Mesenchymal stem cell (in vitro differentiated cells and primary cell): ENCODE measurements around the gene KPNA6.

Experiments used
- DNase-seq: peaks from one replicate; pipeline ENCODE4 v3.0.0-alpha.2; 2013
- H2AFZ ChIP-seq: one replicate; pipeline ENCODE4 v1.6.1; 2013; ENCODE audit warnings: low read depth, mild to moderate bottlenecking, control low read depth, inconsistent platforms, low read length, moderate library complexity
- H2AK5ac ChIP-seq: 2 replicates; pipeline ENCODE4 v1.6.1; 2013; ENCODE audit warnings: low read length, moderate library complexity, mild to moderate bottlenecking, inconsistent platforms; ENCODE audit not compliant: severe bottlenecking
- H2BK120ac ChIP-seq: one replicate; pipeline ENCODE4 v1.6.1; 2013; ENCODE audit warnings: low read depth, mild to moderate bottlenecking, inconsistent platforms, low read length, moderate library complexity
- H2BK12ac ChIP-seq, 2 experiments: one replicate each; pipeline ENCODE4 v1.6.1; 2013; ENCODE audit warnings: inconsistent platforms in 2 of 2, low read length in 2 of 2, mild to moderate bottlenecking in 2 of 2, moderate library complexity in 2 of 2, control low read depth in 1 of 2
- H2BK15ac ChIP-seq: one replicate; pipeline ENCODE4 v1.6.1; 2013; ENCODE audit warnings: mild to moderate bottlenecking, low read depth, inconsistent platforms; ENCODE audit not compliant: poor library complexity, severe bottlenecking
- H2BK5ac ChIP-seq: 2 replicates; pipeline ENCODE4 v1.6.1; 2013; ENCODE audit warnings: low read depth, mild to moderate bottlenecking, low read length, control low read depth, inconsistent platforms; ENCODE audit not compliant: poor library complexity, severe bottlenecking
- H3K14ac ChIP-seq, 2 experiments: one replicate each; pipeline ENCODE4 v1.6.1; 2013; ENCODE audit warnings: inconsistent platforms in 2 of 2, low read length in 2 of 2, control low read depth in 1 of 2, mild to moderate bottlenecking in 1 of 2, moderate library complexity in 1 of 2
- H3K18ac ChIP-seq, 2 experiments: one replicate each; pipeline ENCODE4 v1.6.1; 2013; ENCODE audit warnings: inconsistent platforms in 2 of 2, low read length in 2 of 2, control low read depth in 1 of 2, low read depth in 1 of 2, mild to moderate bottlenecking in 1 of 2
- H3K23ac ChIP-seq, 2 experiments: one replicate each; pipeline ENCODE4 v1.6.1; 2013; ENCODE audit warnings: inconsistent platforms in 2 of 2, low read length in 2 of 2, mild to moderate bottlenecking in 2 of 2, moderate library complexity in 2 of 2, control low read depth in 1 of 2
- H3K27ac ChIP-seq: 2 replicates; pipeline ENCODE4 v1.5.1; 2013; ENCODE audit warnings: mild to moderate bottlenecking, moderate library complexity, low read length, control low read depth, inconsistent platforms; ENCODE audit not compliant: poor library complexity, severe bottlenecking
- H3K27me3 ChIP-seq, 2 experiments: 2 replicates each; pipeline versions ENCODE4 v1.6.1 to v1.7.0; 2013; ENCODE audit warnings: low read length in 2 of 2, mild to moderate bottlenecking in 2 of 2, moderate library complexity in 2 of 2, control low read depth in 1 of 2, inconsistent platforms in 1 of 2; ENCODE audit not compliant: control insufficient read depth in 1 of 2, insufficient read depth in 1 of 2
- H3K36me3 ChIP-seq, 2 experiments: 2 replicates each; pipeline versions ENCODE4 v1.6.1 to v1.7.0; 2013; ENCODE audit warnings: low read length in 2 of 2, control low read depth in 1 of 2, inconsistent platforms in 1 of 2, low read depth in 1 of 2, mild to moderate bottlenecking in 1 of 2; ENCODE audit not compliant: insufficient read depth in 2 of 2, control insufficient read depth in 1 of 2
- H3K4ac ChIP-seq, 2 experiments: one replicate each; pipeline ENCODE4 v1.6.1; 2013; ENCODE audit warnings: inconsistent platforms in 2 of 2, low read length in 2 of 2, mild to moderate bottlenecking in 2 of 2, moderate library complexity in 2 of 2, control low read depth in 1 of 2, low read depth in 1 of 2
- H3K4me1 ChIP-seq: 2 replicates; pipeline ENCODE4 v1.6.1; 2013; ENCODE audit warnings: low read depth, low read length, control low read depth; ENCODE audit not compliant: control insufficient read depth, insufficient read depth
- H3K4me2 ChIP-seq: 2 replicates; pipeline ENCODE4 v1.6.1; 2013; ENCODE audit warnings: low read length, mild to moderate bottlenecking, inconsistent platforms; ENCODE audit not compliant: poor library complexity, severe bottlenecking
- H3K4me3 ChIP-seq, 2 experiments: 2 replicates each; pipeline versions ENCODE4 v1.5.1 to v1.7.0; 2013; ENCODE audit warnings: low read length in 2 of 2, mild to moderate bottlenecking in 2 of 2, control low read depth in 1 of 2, low read depth in 1 of 2; ENCODE audit not compliant: insufficient read depth in 1 of 2
- H3K79me1 ChIP-seq: replicated peaks from 2 replicates; pipeline ENCODE4 v1.6.1; 2013; ENCODE audit warnings: mild to moderate bottlenecking, control low read depth, low read length, inconsistent platforms; ENCODE audit not compliant: poor library complexity, severe bottlenecking
- H3K9ac ChIP-seq: 2 replicates; pipeline ENCODE4 v1.7.0; 2013; ENCODE audit warnings: mild to moderate bottlenecking, low read length, moderate library complexity
- H3K9me3 ChIP-seq: 2 replicates; pipeline ENCODE4 v1.7.0; 2013; ENCODE audit warnings: mild to moderate bottlenecking, low read length; ENCODE audit not compliant: control insufficient read depth
- H4K8ac ChIP-seq: one replicate; pipeline ENCODE4 v1.6.1; 2013; ENCODE audit warnings: inconsistent platforms, mild to moderate bottlenecking, low read length, moderate library complexity
- H4K91ac ChIP-seq: one replicate; pipeline ENCODE4 v1.6.1; 2013; ENCODE audit warnings: mild to moderate bottlenecking, low read length, inconsistent platforms
- WGBS: methylation state at CpG from one replicate; pipeline ENCODE4 v1.1.7; 2013; ENCODE audit warnings: mixed read lengths; 5-methylcytosine and 5-hydroxymethylcytosine counted together

The KPNA6 gene

GRCh38 chr1:32071758-32072621 is 35.9 kb upstream of the KPNA6 start:
- Histone ChIP-seq H3K4me3 (peak overlapping the region; percentile 83 to 92), H4K8ac (peak overlapping the region; percentile 69), H2BK5ac (no peak overlapping the region), H3K18ac (peak overlapping the region; percentile 49 to 94), H3K27me3 (no peaks in the 10 kb centered on the region), H3K4ac (peak overlapping the region; percentile 35 to 71), H3K27ac (peak overlapping the region; percentile 84), H3K79me1 (peaks cover 16% of the 10 kb centered on the region), H2BK120ac (peak overlapping the region; percentile 86), H3K4me2 (peak overlapping the region; percentile 70), H3K23ac (peak overlapping the region in 1 of 2 experiments; percentile 16), H4K91ac (peak overlapping the region; percentile 98), H3K9me3 (no peaks in the 10 kb centered on the region), H3K36me3 (peaks cover 12 to 22% of the 10 kb centered on the region in 2 experiments), H2BK15ac (no peak overlapping the region), H2AFZ (peak overlapping the region; percentile 49), H3K4me1 (peaks cover 14% of the 10 kb centered on the region), H3K14ac (peak overlapping the region in 1 of 2 experiments; percentile 80), H3K9ac (peak overlapping the region; percentile 92), H2AK5ac (no peak overlapping the region), H2BK12ac (peak overlapping the region in 1 of 2 experiments; percentile 81)
- 20% methylated on average over 14 of the region's 14 CpGs for WGBS
- DNase-seq: peak; percentile 87

GRCh38 chr1:32072622-32073298 is 35.1 kb upstream of the KPNA6 start, which contains the start of gene TMEM39B:
Gene TMEM39B (plus strand): TSS chr1:32072939. CDS start chr1:32073048, 109 bp downstream.
- Histone ChIP-seq H2AK5ac (no peak within 1 kb of the TSS), H2BK15ac (peak within 1 kb of the TSS; percentile 87), H3K27me3 (no peaks in the 10 kb centered on the region), H3K23ac (peak within 1 kb of the TSS in 1 of 2 experiments; percentile 16), H2BK120ac (peak within 1 kb of the TSS; percentile 86), H3K14ac (peak within 1 kb of the TSS in 1 of 2 experiments; percentile 99), H3K4me2 (peak within 1 kb of the TSS; percentile 70), H3K4me3 (peak within 1 kb of the TSS; percentile 83 to 92), H3K27ac (peak within 1 kb of the TSS; percentile 91), H4K8ac (peak within 1 kb of the TSS; percentile 93), H3K9me3 (no peaks in the 10 kb centered on the region), H3K79me1 (peaks cover 23% of the 10 kb centered on the region), H4K91ac (peak within 1 kb of the TSS; percentile 98), H2BK5ac (peak within 1 kb of the TSS; percentile 91), H3K4ac (peak within 1 kb of the TSS; percentile 71 to 99), H2AFZ (peak within 1 kb of the TSS; percentile 79), H3K4me1 (peaks cover 16% of the 10 kb centered on the region), H3K18ac (peak within 1 kb of the TSS; percentile 98), H3K36me3 (peaks cover 20 to 30% of the 10 kb centered on the region in 2 experiments), H3K9ac (peak within 1 kb of the TSS; percentile 92), H2BK12ac (peak within 1 kb of the TSS in 1 of 2 experiments; percentile 92)
- peak; percentile 96 for DNase-seq
- under 1% methylated on average over 64 of the region's 67 CpGs for WGBS

- H3K79me1 ChIP-seq: peaks cover 27% of the 10 kb centered on the region
- H3K4me3 ChIP-seq: peak overlapping the region; percentile 83 to 92
- peak overlapping the region; percentile 69 for H3K4me2 ChIP-seq
- peak overlapping the region; percentile 86 for H2BK15ac ChIP-seq
- H3K9me3 ChIP-seq: no peaks in the 10 kb centered on the region
- no peak overlapping the region for H2BK12ac ChIP-seq
- peaks cover 12% of the 10 kb centered on the region for H3K4me1 ChIP-seq
- H3K23ac ChIP-seq: no peak overlapping the region
- H2BK5ac ChIP-seq: no peak overlapping the region
- no peak overlapping the region for H4K91ac ChIP-seq
- H4K8ac ChIP-seq: no peak overlapping the region
- 47% methylated on average over 27 of the region's 28 CpGs for WGBS
- H3K36me3 ChIP-seq: peaks cover 25 to 38% of the 10 kb centered on the region in 2 experiments
- no peak overlapping the region for H3K4ac ChIP-seq
- peak overlapping the region; percentile 12 for H2AK5ac ChIP-seq
- peak overlapping the region; percentile 75 for H2BK120ac ChIP-seq
- no peak for DNase-seq
- peak overlapping the region; percentile 65 for H3K27ac ChIP-seq
- H3K18ac ChIP-seq: peak overlapping the region; percentile 48 to 79
- no peaks in the 10 kb centered on the region for H3K27me3 ChIP-seq
- H3K14ac ChIP-seq: no peak overlapping the region
- peak overlapping the region; percentile 92 for H3K9ac ChIP-seq
- H2AFZ ChIP-seq: no peak overlapping the region
Measured at GRCh38 chr1:32073299-32074229, 34.3 kb upstream of the KPNA6 start.
